ENCODE data around the gene ZNHIT6.
"Not testable (repeated sequence)": the region's sequence is repeated elsewhere in the genome, so short reads cannot be mapped to it uniquely, and the experiment has no call there.

ZNHIT6 gene

DNA sequence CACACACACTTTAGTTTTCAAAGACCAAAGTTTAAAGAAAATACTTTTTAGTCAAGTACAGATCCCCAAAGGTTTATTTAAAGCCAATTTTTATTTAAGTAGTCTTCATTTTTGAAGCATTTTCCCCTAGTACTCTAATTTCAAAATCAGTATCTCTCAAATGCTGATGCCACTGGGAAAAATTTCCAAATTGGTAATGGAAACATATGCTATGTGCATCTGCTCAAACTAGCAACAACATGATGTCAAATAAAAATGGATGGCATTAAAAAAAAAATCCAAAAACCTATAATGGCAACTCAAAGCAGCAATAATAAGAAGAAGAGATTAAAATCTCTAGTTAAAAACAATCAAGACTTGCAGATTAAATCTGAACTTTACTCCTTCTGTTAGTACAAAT, 58.6 kb downstream of the ZNHIT6 start:
- peaks cover 36% of the 10 kb centered on the region for H3K36me3 ChIP-seq (ENCODE audit: low read length)
- no peaks in the 10 kb centered on the region for H4K20me1 ChIP-seq (ENCODE audit: low read depth, low read length)
- no peaks in the 10 kb centered on the region for H3F3A ChIP-seq (ENCODE audit: insufficient read depth)
- H3K9me3 ChIP-seq (ENCODE audit: insufficient read depth, low read length) = no peaks in the 10 kb centered on the region
- H3K9ac ChIP-seq (ENCODE audit: low read length) = no peak overlapping the region
- H3K27ac ChIP-seq (ENCODE audit: low read depth, low read length) = no peak overlapping the region
- no peak overlapping the region for H3K4me3 ChIP-seq (ENCODE audit: insufficient read depth, low read length, poor library complexity, severe bottlenecking)
- no peak overlapping the region for H3K4me2 ChIP-seq (ENCODE audit: low read depth, low read length, poor library complexity, severe bottlenecking)
- H3K9me2 ChIP-seq (replicated peaks; ENCODE audit: insufficient read depth, low read length) = no peaks in the 10 kb centered on the region
- no peaks in the 10 kb centered on the region for H3K79me2 ChIP-seq (ENCODE audit: insufficient read depth, low read length)
- TF ChIP-seq, protein P1, sequence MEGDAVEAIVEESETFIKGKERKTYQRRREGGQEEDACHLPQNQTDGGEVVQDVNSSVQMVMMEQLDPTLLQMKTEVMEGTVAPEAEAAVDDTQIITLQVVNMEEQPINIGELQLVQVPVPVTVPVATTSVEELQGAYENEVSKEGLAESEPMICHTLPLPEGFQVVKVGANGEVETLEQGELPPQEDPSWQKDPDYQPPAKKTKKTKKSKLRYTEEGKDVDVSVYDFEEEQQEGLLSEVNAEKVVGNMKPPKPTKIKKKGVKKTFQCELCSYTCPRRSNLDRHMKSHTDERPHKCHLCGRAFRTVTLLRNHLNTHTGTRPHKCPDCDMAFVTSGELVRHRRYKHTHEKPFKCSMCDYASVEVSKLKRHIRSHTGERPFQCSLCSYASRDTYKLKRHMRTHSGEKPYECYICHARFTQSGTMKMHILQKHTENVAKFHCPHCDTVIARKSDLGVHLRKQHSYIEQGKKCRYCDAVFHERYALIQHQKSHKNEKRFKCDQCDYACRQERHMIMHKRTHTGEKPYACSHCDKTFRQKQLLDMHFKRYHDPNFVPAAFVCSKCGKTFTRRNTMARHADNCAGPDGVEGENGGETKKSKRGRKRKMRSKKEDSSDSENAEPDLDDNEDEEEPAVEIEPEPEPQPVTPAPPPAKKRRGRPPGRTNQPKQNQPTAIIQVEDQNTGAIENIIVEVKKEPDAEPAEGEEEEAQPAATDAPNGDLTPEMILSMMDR (IDR thresholded peaks at IDR 0.05; ENCODE audit: insufficient read depth, low read length, poor library complexity, severe bottlenecking) = no peak
- no peak for TF ChIP-seq EZH2phosphoT487 (conservative IDR thresholded peaks at IDR 0.05; ENCODE audit: low read length)
- H2AFZ ChIP-seq (ENCODE audit: low read depth, low read length, severe bottlenecking) = no peak overlapping the region
- no peaks in the 10 kb centered on the region for H3K27me3 ChIP-seq (ENCODE audit: low read length)

DNA sequence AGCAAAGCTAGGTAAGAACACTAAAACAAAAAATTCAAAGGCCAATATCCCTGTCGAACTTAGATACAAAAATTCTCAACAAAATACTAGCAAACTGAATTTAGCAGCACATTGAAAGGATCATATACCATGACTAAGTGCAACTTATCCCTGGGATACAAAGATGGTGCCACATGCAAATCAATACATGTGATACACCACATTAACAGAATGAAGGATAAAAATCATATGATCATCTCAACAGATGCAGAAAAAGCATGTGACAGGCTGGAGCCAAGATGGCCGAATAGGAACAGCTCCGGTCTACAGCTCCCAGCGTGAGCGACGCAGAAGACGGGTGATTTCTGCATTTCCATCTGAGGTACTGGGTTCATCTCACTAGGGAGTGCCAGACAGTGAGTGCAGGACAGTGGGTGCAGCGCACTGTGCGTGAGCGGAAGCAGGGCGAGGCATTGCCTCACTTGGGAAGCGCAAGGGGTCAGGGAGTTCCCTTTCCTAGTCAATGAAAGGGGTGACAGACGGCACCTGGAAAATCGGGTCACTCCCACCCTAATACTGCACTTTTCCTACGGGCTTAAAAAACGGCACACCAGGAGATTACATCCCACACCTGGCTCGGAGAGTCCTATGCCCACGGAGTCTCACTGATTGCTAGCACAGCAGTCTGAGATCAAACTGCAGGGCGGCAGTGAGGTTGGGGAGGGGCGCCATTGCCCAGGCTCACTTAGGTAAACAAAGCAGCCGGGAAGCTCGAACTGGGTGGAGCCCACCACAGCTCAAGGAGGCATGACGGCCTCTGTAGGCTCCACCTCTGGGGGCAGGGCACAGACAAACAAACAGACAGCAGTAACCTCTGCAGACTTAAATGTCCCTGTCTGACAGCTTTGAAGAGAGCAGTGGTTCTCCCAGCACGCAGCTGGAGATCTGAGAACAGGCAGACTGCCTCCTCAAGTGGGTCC, 66.4 kb downstream of the ZNHIT6 start:
- H3K9ac ChIP-seq (ENCODE audit: low read length) = not testable (repeated sequence)

DNA sequence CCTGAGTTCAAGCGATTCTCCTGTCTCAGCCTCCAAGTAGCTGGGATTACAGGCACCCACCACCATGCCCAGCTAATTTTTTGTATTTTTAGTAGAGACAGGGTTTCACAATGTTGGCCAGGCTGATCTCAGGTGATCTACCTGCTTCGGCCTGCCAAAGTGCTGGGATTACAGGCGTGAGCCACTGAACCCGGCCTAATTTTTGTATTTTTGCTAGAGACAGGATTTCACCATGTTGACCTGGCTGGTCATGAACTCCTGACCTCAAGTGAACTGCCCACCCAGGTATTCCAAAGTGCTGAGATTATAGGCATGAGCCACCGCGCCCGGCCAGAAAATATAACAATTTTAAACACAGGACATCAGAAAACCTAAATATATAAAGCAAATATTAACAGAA, 68.3 kb downstream of the ZNHIT6 start:
- not testable (repeated sequence) for H2AFZ ChIP-seq (ENCODE audit: low read depth, low read length, severe bottlenecking); H3F3A ChIP-seq (ENCODE audit: insufficient read depth); H3K27me3 ChIP-seq (ENCODE audit: low read length); H3K4me3 ChIP-seq (ENCODE audit: insufficient read depth, low read length, poor library complexity, severe bottlenecking); H3K79me2 ChIP-seq (ENCODE audit: insufficient read depth, low read length); H3K9ac ChIP-seq (ENCODE audit: low read length); H3K9me2 ChIP-seq (replicated peaks; ENCODE audit: insufficient read depth, low read length); H3K9me3 ChIP-seq (ENCODE audit: insufficient read depth, low read length); H3K4me2 ChIP-seq (ENCODE audit: low read depth, low read length, poor library complexity, severe bottlenecking); H3K27ac ChIP-seq (ENCODE audit: low read depth, low read length); H4K20me1 ChIP-seq (ENCODE audit: low read depth, low read length)
- H3K36me3 ChIP-seq (ENCODE audit: low read length) = peaks cover 29% of the 10 kb centered on the region

More for the DNA sequence above, 66.4 kb downstream of the ZNHIT6 start:
- not testable (repeated sequence) for H4K20me1 ChIP-seq (ENCODE audit: low read depth, low read length); H3K27ac ChIP-seq (ENCODE audit: low read depth, low read length); H3K4me3 ChIP-seq (ENCODE audit: insufficient read depth, low read length, poor library complexity, severe bottlenecking); H2AFZ ChIP-seq (ENCODE audit: low read depth, low read length, severe bottlenecking); H3F3A ChIP-seq (ENCODE audit: insufficient read depth); H3K9me3 ChIP-seq (ENCODE audit: insufficient read depth, low read length); H3K4me2 ChIP-seq (ENCODE audit: low read depth, low read length, poor library complexity, severe bottlenecking); H3K27me3 ChIP-seq (ENCODE audit: low read length); H3K9me2 ChIP-seq (replicated peaks; ENCODE audit: insufficient read depth, low read length); H3K79me2 ChIP-seq (ENCODE audit: insufficient read depth, low read length)
- peaks cover 26% of the 10 kb centered on the region for H3K36me3 ChIP-seq (ENCODE audit: low read length)

DNA sequence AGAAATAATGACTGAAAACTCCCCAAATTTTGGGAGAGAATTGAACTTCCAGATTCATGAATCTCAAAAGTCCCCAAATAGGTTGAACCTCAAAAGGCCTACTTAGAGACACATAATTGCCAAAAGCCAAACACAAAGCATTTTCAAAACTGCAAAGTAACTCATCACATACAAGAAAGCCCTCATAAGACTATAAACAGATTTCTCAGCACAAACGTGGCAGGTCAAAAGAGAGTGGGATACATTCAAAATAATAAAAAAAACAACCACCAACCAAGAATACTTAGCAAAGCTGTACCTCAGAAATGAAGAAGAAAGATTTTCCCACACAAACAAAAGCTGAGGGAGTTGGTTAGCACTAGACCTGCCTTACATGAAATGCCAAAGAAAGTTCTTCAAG, 69.8 kb downstream of the ZNHIT6 start:
- H4K20me1 ChIP-seq (ENCODE audit: low read depth, low read length) = no peaks in the 10 kb centered on the region
- no peak overlapping the region for H3K4me3 ChIP-seq (ENCODE audit: insufficient read depth, low read length, poor library complexity, severe bottlenecking)
- H3K36me3 ChIP-seq (ENCODE audit: low read length) = peaks cover 29% of the 10 kb centered on the region
- TF ChIP-seq EZH2phosphoT487 (conservative IDR thresholded peaks at IDR 0.05; ENCODE audit: low read length) = no peak
- TF ChIP-seq, protein P1 (IDR thresholded peaks at IDR 0.05; ENCODE audit: insufficient read depth, low read length, poor library complexity, severe bottlenecking) = no peak
- H3K27me3 ChIP-seq (ENCODE audit: low read length) = no peaks in the 10 kb centered on the region
- H3F3A ChIP-seq (ENCODE audit: insufficient read depth) = no peaks in the 10 kb centered on the region
- no peaks in the 10 kb centered on the region for H3K9me2 ChIP-seq (replicated peaks; ENCODE audit: insufficient read depth, low read length)
- H3K4me2 ChIP-seq (ENCODE audit: low read depth, low read length, poor library complexity, severe bottlenecking) = no peak overlapping the region
- no peak overlapping the region for H3K27ac ChIP-seq (ENCODE audit: low read depth, low read length)
- H3K9me3 ChIP-seq (ENCODE audit: insufficient read depth, low read length) = no peaks in the 10 kb centered on the region
- no peak overlapping the region for H3K9ac ChIP-seq (ENCODE audit: low read length)
- no peak overlapping the region for H2AFZ ChIP-seq (ENCODE audit: low read depth, low read length, severe bottlenecking)
- H3K79me2 ChIP-seq (ENCODE audit: insufficient read depth, low read length) = 0 out of 2 replicates have a peak, but pooled peaks cover 4% of the 10 kb centered on the region
